Fibroblast of pulmonary artery (primary cell): ENCODE measurements around the gene TBC1D8.

Experiments
- DNase-seq: peaks from one replicate; pipeline ENCODE4 v3.0.0-alpha.2; 2010; ENCODE audit warnings: low read depth
- H3K4me3 ChIP-seq: replicated peaks from 2 replicates; pipeline ENCODE4 v1.5.1; 2011; ENCODE audit warnings: low read depth, mild to moderate bottlenecking, control low read depth, low read length, moderate library complexity
- TF ChIP-seq, protein P1 (sequence below): IDR thresholded peaks from 2 replicates; pipeline ENCODE4 v1.5.1; 2011; ENCODE audit warnings: mild to moderate bottlenecking, control low read depth, low read length, inconsistent platforms; ENCODE audit errors: missing control alignments

The TBC1D8 gene

GRCh38 chr2:101004620-101005325 is 146.4 kb downstream of the TBC1D8 start:
- H3K4me3 ChIP-seq, result peak overlapping the region; percentile 15
- DNase-seq, result no peak
- TF ChIP-seq, protein P1, sequence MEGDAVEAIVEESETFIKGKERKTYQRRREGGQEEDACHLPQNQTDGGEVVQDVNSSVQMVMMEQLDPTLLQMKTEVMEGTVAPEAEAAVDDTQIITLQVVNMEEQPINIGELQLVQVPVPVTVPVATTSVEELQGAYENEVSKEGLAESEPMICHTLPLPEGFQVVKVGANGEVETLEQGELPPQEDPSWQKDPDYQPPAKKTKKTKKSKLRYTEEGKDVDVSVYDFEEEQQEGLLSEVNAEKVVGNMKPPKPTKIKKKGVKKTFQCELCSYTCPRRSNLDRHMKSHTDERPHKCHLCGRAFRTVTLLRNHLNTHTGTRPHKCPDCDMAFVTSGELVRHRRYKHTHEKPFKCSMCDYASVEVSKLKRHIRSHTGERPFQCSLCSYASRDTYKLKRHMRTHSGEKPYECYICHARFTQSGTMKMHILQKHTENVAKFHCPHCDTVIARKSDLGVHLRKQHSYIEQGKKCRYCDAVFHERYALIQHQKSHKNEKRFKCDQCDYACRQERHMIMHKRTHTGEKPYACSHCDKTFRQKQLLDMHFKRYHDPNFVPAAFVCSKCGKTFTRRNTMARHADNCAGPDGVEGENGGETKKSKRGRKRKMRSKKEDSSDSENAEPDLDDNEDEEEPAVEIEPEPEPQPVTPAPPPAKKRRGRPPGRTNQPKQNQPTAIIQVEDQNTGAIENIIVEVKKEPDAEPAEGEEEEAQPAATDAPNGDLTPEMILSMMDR, result no peak

- peak; percentile 18 for DNase-seq
- peak overlapping the region; percentile 94 for H3K4me3 ChIP-seq
- TF ChIP-seq, protein P1, result no peak
These were observed 147.9 kb downstream of the TBC1D8 start for GRCh38 chr2:101003278-101003775.

GRCh38 chr2:101002562-101003277 is 148.5 kb downstream of the TBC1D8 start:
- TF ChIP-seq, protein P1, result no peak
- DNase-seq, result peak; percentile 10
- peak overlapping the region; percentile 94 for H3K4me3 ChIP-seq

- H3K4me3 ChIP-seq, result peak within 1 kb of the TSS; percentile 94
- peak; percentile 98 for DNase-seq
- TF ChIP-seq, protein P1, result no peak
These were observed 149.3 kb downstream of the TBC1D8 start, which contains the start of gene RPL31 for GRCh38 chr2:101001691-101002561. Gene RPL31, plus strand, starts transcription at chr2:101002289. Its CDS starts 413 bp downstream, at chr2:101002702.

DNA sequence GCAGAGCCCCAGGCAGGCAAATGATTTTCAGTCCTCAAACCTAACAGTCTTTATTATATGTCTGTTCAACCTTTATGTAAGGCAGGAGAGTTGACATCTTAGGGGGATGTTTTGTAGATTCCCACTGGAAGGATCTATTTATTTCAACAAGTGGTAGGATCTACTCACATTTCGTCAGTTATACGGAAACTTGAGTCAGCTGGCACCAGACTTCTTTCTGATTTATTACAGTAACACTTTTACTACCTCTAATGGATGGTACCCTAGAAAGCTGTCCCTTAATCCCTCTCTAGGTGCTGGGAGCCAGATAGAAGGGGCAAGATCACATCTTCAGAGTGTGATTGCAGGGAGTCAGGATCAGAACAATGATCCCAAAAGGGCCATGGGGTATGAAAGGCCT is 151.2 kb downstream of the TBC1D8 start:
- TF ChIP-seq, protein P1, result no peak
- H3K4me3 ChIP-seq, result no peak overlapping the region
- no peak for DNase-seq

GRCh38 chr2:100998235-100998573 is 153.0 kb downstream of the TBC1D8 start:
- H3K4me3 ChIP-seq, result no peak overlapping the region
- TF ChIP-seq, protein P1, result no peak
- no peak for DNase-seq
